ENCODE results near the gene OR4F6.

DNA sequence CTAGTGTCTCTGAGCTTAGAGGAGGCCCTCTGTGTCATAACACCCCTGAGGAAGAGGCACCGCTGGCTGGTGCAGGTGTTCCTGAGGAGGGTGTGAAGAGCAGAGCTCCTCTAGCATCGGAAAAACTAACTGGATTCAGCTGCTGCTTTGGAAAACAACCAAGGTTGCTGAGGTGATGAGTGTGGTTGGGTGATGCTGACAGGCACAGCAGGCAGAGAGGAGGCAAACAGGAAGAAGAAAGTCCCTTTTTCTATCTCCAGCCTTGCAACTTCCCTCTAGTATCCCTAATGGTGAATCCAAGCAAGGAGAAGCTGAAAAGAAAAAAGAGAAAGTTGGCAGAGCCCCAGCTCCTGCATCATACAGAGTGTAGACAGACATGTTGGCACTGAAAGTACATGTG, 4.9 kb downstream of the OR4F6 start:
- TF ChIP-seq, protein P1, sequence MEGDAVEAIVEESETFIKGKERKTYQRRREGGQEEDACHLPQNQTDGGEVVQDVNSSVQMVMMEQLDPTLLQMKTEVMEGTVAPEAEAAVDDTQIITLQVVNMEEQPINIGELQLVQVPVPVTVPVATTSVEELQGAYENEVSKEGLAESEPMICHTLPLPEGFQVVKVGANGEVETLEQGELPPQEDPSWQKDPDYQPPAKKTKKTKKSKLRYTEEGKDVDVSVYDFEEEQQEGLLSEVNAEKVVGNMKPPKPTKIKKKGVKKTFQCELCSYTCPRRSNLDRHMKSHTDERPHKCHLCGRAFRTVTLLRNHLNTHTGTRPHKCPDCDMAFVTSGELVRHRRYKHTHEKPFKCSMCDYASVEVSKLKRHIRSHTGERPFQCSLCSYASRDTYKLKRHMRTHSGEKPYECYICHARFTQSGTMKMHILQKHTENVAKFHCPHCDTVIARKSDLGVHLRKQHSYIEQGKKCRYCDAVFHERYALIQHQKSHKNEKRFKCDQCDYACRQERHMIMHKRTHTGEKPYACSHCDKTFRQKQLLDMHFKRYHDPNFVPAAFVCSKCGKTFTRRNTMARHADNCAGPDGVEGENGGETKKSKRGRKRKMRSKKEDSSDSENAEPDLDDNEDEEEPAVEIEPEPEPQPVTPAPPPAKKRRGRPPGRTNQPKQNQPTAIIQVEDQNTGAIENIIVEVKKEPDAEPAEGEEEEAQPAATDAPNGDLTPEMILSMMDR (conservative IDR thresholded peaks at IDR 0.05 in 1 of 2, IDR thresholded peaks at IDR 0.05 in 1 of 2; ENCODE audit: extremely low read depth in 1 of 2, insufficient read depth in 1 of 2, low read depth in 1 of 2, low read length in 2 of 2), result no peak
- TF ChIP-seq EZH2 (IDR thresholded peaks at IDR 0.05; ENCODE audit: borderline replicate concordance, low read length), result no peak

Measured in mammary epithelial cell (primary cell).